ENCODE data around the gene ZNF248. TPM values are rescaled to one million over a fixed set of nuclear protein-coding genes. Genes with fewer than 3 reads are reported as not detected.

Gene ZNF248
- total RNA-seq, 1 experiment from 2014 or later, result 115 TPM

DNA sequence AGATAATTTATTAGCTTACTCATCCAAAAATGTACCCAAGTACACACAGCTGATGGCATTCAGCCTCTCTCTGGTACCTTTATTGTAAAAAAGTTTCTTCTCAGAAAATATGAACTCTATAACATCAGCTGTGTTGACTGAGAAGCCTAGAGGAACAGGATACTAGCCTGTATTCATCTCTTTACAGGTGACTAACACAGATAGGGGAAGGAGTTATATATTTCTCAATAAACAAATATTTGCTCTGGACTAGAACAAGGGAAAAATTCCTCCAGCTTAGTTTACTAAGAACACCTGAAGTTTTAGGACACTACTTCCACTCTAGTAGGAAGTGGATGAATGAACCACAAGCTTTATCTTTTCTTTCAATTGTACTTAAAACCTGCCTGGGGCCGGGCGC is 67.8 kb downstream of the ZNF248 start:
- POLR2A ChIA-PET (ENCODE audit: unreplicated experiment), result interaction anchor here (0.5 to 1.3 kb wide), 8 partner anchors 12 to 355 kb away, joined by 3 to 21 read pairs (median 4); no protein-coding TSS in a partner anchor
- peak; percentile 95 for ATAC-seq
- BruUV-seq (replicated peaks), result no TSS peak

DNA sequence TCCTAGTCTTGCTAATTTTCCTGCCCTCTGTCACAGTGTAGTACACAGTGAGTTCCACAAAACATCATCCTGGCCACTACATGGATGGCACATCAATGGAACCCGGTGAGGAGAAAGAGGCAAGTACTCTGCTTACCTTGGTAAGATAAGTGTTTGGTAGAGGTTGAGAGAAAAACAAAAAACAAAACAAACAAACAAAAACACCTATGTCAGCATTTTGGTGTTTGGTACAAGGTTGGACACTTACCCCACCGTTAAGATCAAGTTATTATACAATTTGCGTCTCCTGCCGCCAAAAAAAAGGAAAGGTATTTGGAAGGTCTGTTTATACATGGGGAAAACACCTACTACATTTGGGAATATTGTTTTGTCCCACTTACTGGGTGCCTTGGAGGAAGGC is 72.7 kb downstream of the ZNF248 start:
- no peaks in the 10 kb centered on the region for H3K27me3 ChIP-seq (ENCODE audit: low read length)
- intact Hi-C loops (cut with micrococcal nuclease), result no loop called here

More for the DNA sequence above, 67.8 kb downstream of the ZNF248 start:
- Histone ChIP-seq H3K79me2 (ENCODE audit: low read length) (no peaks in the 10 kb centered on the region), H4K20me1 (ENCODE audit: low read length) (no peaks in the 10 kb centered on the region), H3K4me2 (ENCODE audit: low read length) (peak overlapping the region; percentile 55), H3K4me3 (ENCODE audit: low read length) (peak overlapping the region; percentile 37; the same call in 1 of the 2 replicates), H3K9me3 (ENCODE audit: low read length) (peaks cover 27% of the 10 kb centered on the region), H3K36me3 (ENCODE audit: low read depth, low read length) (peaks cover 39% of the 10 kb centered on the region), H3K9me2 (replicated peaks; ENCODE audit: low read length) (no peaks in the 10 kb centered on the region), H2AFZ (ENCODE audit: low read length) (peak overlapping the region; percentile 24; the same call in 1 of the 2 replicates), H3F3A (ENCODE audit: low read length, unreplicated experiment) (peaks cover 9% of the 10 kb centered on the region), H3K4me1 (ENCODE audit: insufficient read depth, low read length) (peaks cover 27% of the 10 kb centered on the region), H3K27me3 (ENCODE audit: low read length) (no peaks in the 10 kb centered on the region), H3K9ac (ENCODE audit: low read length) (peak overlapping the region; percentile 34), H3K27ac (ENCODE audit: low read length) (peak overlapping the region; percentile 80)
- DNase-seq, result peak; percentile 100
- TF ChIP-seq EZH2phosphoT487 (IDR thresholded peaks at IDR 0.05; ENCODE audit: borderline replicate concordance, low read length), result no peak
- TF ChIP-seq, protein P1, sequence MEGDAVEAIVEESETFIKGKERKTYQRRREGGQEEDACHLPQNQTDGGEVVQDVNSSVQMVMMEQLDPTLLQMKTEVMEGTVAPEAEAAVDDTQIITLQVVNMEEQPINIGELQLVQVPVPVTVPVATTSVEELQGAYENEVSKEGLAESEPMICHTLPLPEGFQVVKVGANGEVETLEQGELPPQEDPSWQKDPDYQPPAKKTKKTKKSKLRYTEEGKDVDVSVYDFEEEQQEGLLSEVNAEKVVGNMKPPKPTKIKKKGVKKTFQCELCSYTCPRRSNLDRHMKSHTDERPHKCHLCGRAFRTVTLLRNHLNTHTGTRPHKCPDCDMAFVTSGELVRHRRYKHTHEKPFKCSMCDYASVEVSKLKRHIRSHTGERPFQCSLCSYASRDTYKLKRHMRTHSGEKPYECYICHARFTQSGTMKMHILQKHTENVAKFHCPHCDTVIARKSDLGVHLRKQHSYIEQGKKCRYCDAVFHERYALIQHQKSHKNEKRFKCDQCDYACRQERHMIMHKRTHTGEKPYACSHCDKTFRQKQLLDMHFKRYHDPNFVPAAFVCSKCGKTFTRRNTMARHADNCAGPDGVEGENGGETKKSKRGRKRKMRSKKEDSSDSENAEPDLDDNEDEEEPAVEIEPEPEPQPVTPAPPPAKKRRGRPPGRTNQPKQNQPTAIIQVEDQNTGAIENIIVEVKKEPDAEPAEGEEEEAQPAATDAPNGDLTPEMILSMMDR (conservative IDR thresholded peaks at IDR 0.05; ENCODE audit: low read depth, low read length), result no peak
- TF ChIP-seq EZH2 (IDR thresholded peaks at IDR 0.05; ENCODE audit: low read length, unreplicated experiment), result no peak
- CTCF ChIA-PET, result interaction anchor here (0.5 to 1.1 kb wide), 8 partner anchors 34 to 807 kb away, joined by 3 to 14 read pairs (median 4); no protein-coding TSS in a partner anchor
- intact Hi-C loops (cut with micrococcal nuclease), result loop anchor here (1.0 to 2.0 kb wide), 6 partner anchors 21 to 187 kb away; partner anchors contain the start of genes ZNF248 and ZNF25

More for the DNA sequence above, 72.7 kb downstream of the ZNF248 start:
- Histone ChIP-seq H3K9me2 (replicated peaks; ENCODE audit: low read length) (no peaks in the 10 kb centered on the region), H2AFZ (ENCODE audit: low read length) (no peak overlapping the region), H3K79me2 (ENCODE audit: low read length) (no peaks in the 10 kb centered on the region), H3K27ac (ENCODE audit: low read length) (no peak overlapping the region), H3F3A (ENCODE audit: low read length, unreplicated experiment) (peaks cover 9% of the 10 kb centered on the region), H3K4me3 (ENCODE audit: low read length) (no peak overlapping the region), H3K4me2 (ENCODE audit: low read length) (no peak overlapping the region), H4K20me1 (ENCODE audit: low read length) (no peaks in the 10 kb centered on the region), H3K9me3 (ENCODE audit: low read length) (peaks cover 12% of the 10 kb centered on the region; the same call in 1 of the 2 replicates), H3K9ac (ENCODE audit: low read length) (no peak overlapping the region), H3K4me1 (ENCODE audit: insufficient read depth, low read length) (peaks cover 21% of the 10 kb centered on the region), H3K36me3 (ENCODE audit: low read depth, low read length) (peaks cover 14% of the 10 kb centered on the region; the same call in 1 of the 2 replicates)
- TF ChIP-seq EZH2 (IDR thresholded peaks at IDR 0.05; ENCODE audit: low read length, unreplicated experiment) (no peak), EZH2phosphoT487 (IDR thresholded peaks at IDR 0.05; ENCODE audit: borderline replicate concordance, low read length) (no peak)
- TF ChIP-seq, protein P1 (conservative IDR thresholded peaks at IDR 0.05; ENCODE audit: low read depth, low read length), result no peak
- no peak for DNase-seq
- ChIA-PET CTCF (no interaction called here), POLR2A (ENCODE audit: unreplicated experiment) (no interaction called here)
- no peak for ATAC-seq
- no TSS peak for BruUV-seq (replicated peaks)
